Measurements from ENCODE around the gene RERE. TPM values are rescaled to one million over a fixed set of nuclear protein-coding genes. Genes with fewer than 3 reads are reported as not detected.

Gene RERE
- total RNA-seq, 1 donor from 2014 or later: 134 TPM

GRCh38 chr1:8495928-8496401, 321.5 kb downstream of the RERE start:
- DNase-seq (ENCODE audit: low spot score): no peak
- ATAC-seq: no peak

GRCh38 chr1:8494681-8495080, 322.8 kb downstream of the RERE start:
- no peak for ATAC-seq
- intact Hi-C loops (cut with DNase I): no loop called here

More at GRCh38 chr1:8495928-8496401, 321.5 kb downstream of the RERE start:
- intact Hi-C loops (cut with DNase I): no loop called here

GRCh38 chr1:8493916-8494540, 323.4 kb downstream of the RERE start:
- no peak for ATAC-seq
- DNase-seq (ENCODE audit: low spot score): no peak
- intact Hi-C loops (cut with DNase I): no loop called here

More at GRCh38 chr1:8494681-8495080, 322.8 kb downstream of the RERE start:
- no peak for DNase-seq (ENCODE audit: low spot score)

GRCh38 chr1:8487249-8487648, 330.2 kb downstream of the RERE start:
- DNase-seq (ENCODE audit: low spot score) (no peak), ATAC-seq (no peak)
- intact Hi-C loops (cut with DNase I): no loop called here

GRCh38 chr1:8486047-8486446, 331.4 kb downstream of the RERE start:
- no peak for DNase-seq (ENCODE audit: low spot score)
- peak; percentile 75 for ATAC-seq

GRCh38 chr1:8483586-8483985, 333.9 kb downstream of the RERE start:
- intact Hi-C loops (cut with DNase I): no loop called here
- DNase-seq (ENCODE audit: low spot score) (no peak), ATAC-seq (no peak)

More at GRCh38 chr1:8486047-8486446, 331.4 kb downstream of the RERE start:
- intact Hi-C loops (cut with DNase I): no loop called here

GRCh38 chr1:8482979-8483381, 334.5 kb downstream of the RERE start:
- ATAC-seq: no peak
- intact Hi-C loops (cut with DNase I): no loop called here
- no peak for DNase-seq (ENCODE audit: low spot score)

GRCh38 chr1:8481650-8482380, 335.6 kb downstream of the RERE start:
- no peak for DNase-seq (ENCODE audit: low spot score)
- intact Hi-C loops (cut with DNase I): no loop called here
- ATAC-seq: no peak

GRCh38 chr1:8478566-8478965, 338.9 kb downstream of the RERE start:
- ATAC-seq (no peak), DNase-seq (ENCODE audit: low spot score) (no peak)
- intact Hi-C loops (cut with DNase I): no loop called here

GRCh38 chr1:8477983-8478362, 339.5 kb downstream of the RERE start:
- DNase-seq (ENCODE audit: low spot score) (no peak), ATAC-seq (no peak)
- intact Hi-C loops (cut with DNase I): no loop called here

GRCh38 chr1:8477166-8477982, 340.1 kb downstream of the RERE start:
- DNase-seq (ENCODE audit: low spot score) (no peak), ATAC-seq (peak; percentile 64)
- intact Hi-C loops (cut with DNase I): no loop called here

- intact Hi-C loops (cut with DNase I): no loop called here
- no peak for DNase-seq (ENCODE audit: low spot score)
- ATAC-seq: peak; percentile 52
Observed at GRCh38 chr1:8476006-8476405, 341.4 kb downstream of the RERE start.

- intact Hi-C loops (cut with DNase I): no loop called here
- ATAC-seq (no peak), DNase-seq (ENCODE audit: low spot score) (no peak)
Observed at GRCh38 chr1:8474369-8474768, 343.1 kb downstream of the RERE start.

GRCh38 chr1:8473891-8474300, 343.5 kb downstream of the RERE start:
- intact Hi-C loops (cut with DNase I): no loop called here
- no peak for DNase-seq (ENCODE audit: low spot score)
- ATAC-seq: no peak

- no peak for DNase-seq (ENCODE audit: low spot score)
- ATAC-seq: no peak
- intact Hi-C loops (cut with DNase I): no loop called here
Observed at GRCh38 chr1:8473121-8473875, 344.1 kb downstream of the RERE start.

- DNase-seq (ENCODE audit: low spot score) (no peak), ATAC-seq (no peak)
- intact Hi-C loops (cut with DNase I): no loop called here
Observed at GRCh38 chr1:8472668-8473067, 344.8 kb downstream of the RERE start.

GRCh38 chr1:8471451-8471850, 346.0 kb downstream of the RERE start:
- intact Hi-C loops (cut with DNase I): no loop called here
- ATAC-seq (no peak), DNase-seq (ENCODE audit: low spot score) (no peak)

GRCh38 chr1:8468751-8469150, 348.7 kb downstream of the RERE start:
- intact Hi-C loops (cut with DNase I): loop anchor here (5.0 kb wide), 1 partner anchor 44 kb away; no protein-coding TSS in a partner anchor
- DNase-seq (ENCODE audit: low spot score): no peak
- ATAC-seq: no peak

- ATAC-seq (no peak), DNase-seq (ENCODE audit: low spot score) (no peak)
- intact Hi-C loops (cut with DNase I): loop anchor here (5.0 kb wide), 1 partner anchor 45 kb away; no protein-coding TSS in a partner anchor
Observed at GRCh38 chr1:8467308-8467707, 350.1 kb downstream of the RERE start.
